A673 (cell line): ENCODE data around the gene PIANP. TPM values are rescaled to one million over a fixed set of nuclear protein-coding genes. Genes with fewer than 3 reads are reported as not detected.
"Not testable (repeated sequence)": the region's sequence is repeated elsewhere in the genome, so short reads cannot be mapped to it uniquely, and the experiment has no call there.

Experiments
- BruUV-seq: library from RNA; stranded (reverse); fragments of 400-500 nt; replicated peaks from 2 replicates; lab custom pipeline; 2021; lab: Mats Ljungman, UMichigan
- CTCF ChIA-PET: fragments of 300-600 bp; sonication (Branson Sonifier 250); formaldehyde crosslinking; loops from one replicate; lab custom pipeline; 2022; ENCODE audit warnings: antibody characterized with exemption; lab: Charles Lee
- POLR2A ChIA-PET: fragments of 300-600 bp; sonication (Branson Sonifier 250); formaldehyde crosslinking; loops from one replicate; lab custom pipeline; 2022; ENCODE audit warnings: antibody characterized with exemption; ENCODE audit not compliant: low non-redundant PET; lab: Charles Lee
- DNase-seq: peaks from one replicate; pipeline ENCODE4 v3.0.0-alpha.2; 2015; ENCODE audit warnings: low spot score
- H3K27ac ChIP-seq: fragments of 200-600 bp; sonication (generic); 2 replicates; pipeline ENCODE4 v1.5.1; 2016; ENCODE audit warnings: mixed run types, low read depth, mild to moderate bottlenecking, mixed read lengths, antibody characterized with exemption, low read length; ENCODE audit not compliant: poor library complexity, severe bottlenecking
- H3K27me3 ChIP-seq: fragments of 200-600 bp; sonication (generic); replicated peaks from 2 replicates; pipeline ENCODE4 v1.6.1; 2017; ENCODE audit warnings: mixed run types, low read depth, mild to moderate bottlenecking, mixed read lengths, antibody characterized with exemption, low read length; ENCODE audit not compliant: insufficient read depth, poor library complexity
- H3K36me3 ChIP-seq: fragments of 200-600 bp; sonication (generic); 2 replicates; pipeline ENCODE4 v1.6.1; 2016; ENCODE audit warnings: mixed run types, mild to moderate bottlenecking, mixed read lengths, antibody characterized with exemption, low read length; ENCODE audit not compliant: insufficient read depth, poor library complexity, severe bottlenecking
- H3K4me1 ChIP-seq: fragments of 200-600 bp; sonication (generic); 2 replicates; pipeline ENCODE4 v1.6.1; 2017; ENCODE audit warnings: mixed run types, mild to moderate bottlenecking, mixed read lengths, antibody characterized with exemption, low read length; ENCODE audit not compliant: insufficient read depth, poor library complexity, severe bottlenecking
- H3K4me3 ChIP-seq: fragments of 200-600 bp; sonication (generic); 2 replicates; pipeline ENCODE4 v1.5.1; 2016; ENCODE audit warnings: low read depth, mixed run types, mild to moderate bottlenecking, mixed read lengths, low read length; ENCODE audit not compliant: poor library complexity, severe bottlenecking
- H3K9me3 ChIP-seq: fragments of 200-600 bp; sonication (generic); 2 replicates; pipeline ENCODE4 v1.6.1; 2016; ENCODE audit warnings: mixed run types, low read depth, mild to moderate bottlenecking, mixed read lengths, antibody characterized with exemption, low read length; ENCODE audit not compliant: poor library complexity, severe bottlenecking
- EZH2 ChIP-seq: fragments of 200-600 bp; sonication (generic); IDR thresholded peaks from 2 replicates; pipeline ENCODE4 v1.6.1; 2017; ENCODE audit warnings: borderline replicate concordance, low read depth, mild to moderate bottlenecking, mixed read lengths, antibody characterized with exemption, low read length; ENCODE audit not compliant: poor library complexity, severe bottlenecking
- intact Hi-C: fragments of 100-400 bp; cut with micrococcal nuclease; formaldehyde crosslinking; loops from one replicate; pipeline ENCODE4 v1.10.0; 2022; ENCODE audit not compliant: unreplicated experiment
- total RNA-seq: library from RNA; stranded (reverse); gene quantifications from 2 replicates; pipeline ENCODE4 v1.2.3, GENCODE V29; 2021
- TF ChIP-seq, protein P1 (sequence below): fragments of 300-800, 200-600 bp; sonication (generic); conservative IDR thresholded peaks from 2 replicates; pipeline ENCODE4 v1.5.1; 2017; ENCODE audit warnings: low read depth, mild to moderate bottlenecking, antibody characterized with exemption, low read length, moderate library complexity, mixed read lengths

PIANP gene
- total RNA-seq, 1 experiment from 2014 or later, result 0.80 TPM

DNA sequence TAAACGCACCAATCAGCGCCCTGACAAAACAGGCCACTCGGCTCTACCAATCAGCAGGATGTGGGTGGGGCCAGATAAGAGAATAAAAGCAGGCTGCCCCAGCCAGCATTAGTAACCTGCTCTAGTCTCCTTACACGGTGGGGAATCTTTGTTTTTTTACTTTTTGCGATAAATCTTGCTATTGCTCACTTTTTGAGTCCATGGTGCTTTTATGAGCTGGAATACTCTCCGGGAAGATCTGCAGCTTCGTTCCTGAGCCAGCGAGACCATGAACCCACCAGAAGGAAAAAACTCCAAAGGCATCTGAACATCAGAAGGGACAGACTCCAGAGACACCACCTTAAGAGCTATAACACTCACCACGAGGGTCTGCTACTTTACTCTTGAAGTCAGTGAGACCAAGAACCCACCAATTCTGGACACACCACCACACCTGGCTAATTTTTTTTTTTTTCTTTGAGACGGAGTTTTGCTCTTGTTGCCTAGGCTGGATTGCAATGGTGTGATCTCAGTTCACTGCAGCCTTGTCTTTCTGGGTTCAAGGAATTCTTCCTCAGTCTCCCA lies 16.3 kb upstream of the PIANP start:
- no peak overlapping the region for H3K27ac ChIP-seq
- no peak for DNase-seq
- ChIA-PET POLR2A (interaction anchor here (0.6 kb wide), 1 partner anchor 106 kb away, joined by 3 read pairs; no protein-coding TSS in a partner anchor), CTCF (no interaction called here)
- no peaks in the 10 kb centered on the region for H3K9me3 ChIP-seq
- intact Hi-C loops, result no loop called here
- H3K4me3 ChIP-seq, result no peak overlapping the region
- no peaks in the 10 kb centered on the region for H3K4me1 ChIP-seq
- no peaks in the 10 kb centered on the region for H3K36me3 ChIP-seq
- no peaks in the 10 kb centered on the region for H3K27me3 ChIP-seq
- TSS peak; percentile 98 for BruUV-seq
- TF ChIP-seq EZH2, result no peak
- TF ChIP-seq, protein P1, sequence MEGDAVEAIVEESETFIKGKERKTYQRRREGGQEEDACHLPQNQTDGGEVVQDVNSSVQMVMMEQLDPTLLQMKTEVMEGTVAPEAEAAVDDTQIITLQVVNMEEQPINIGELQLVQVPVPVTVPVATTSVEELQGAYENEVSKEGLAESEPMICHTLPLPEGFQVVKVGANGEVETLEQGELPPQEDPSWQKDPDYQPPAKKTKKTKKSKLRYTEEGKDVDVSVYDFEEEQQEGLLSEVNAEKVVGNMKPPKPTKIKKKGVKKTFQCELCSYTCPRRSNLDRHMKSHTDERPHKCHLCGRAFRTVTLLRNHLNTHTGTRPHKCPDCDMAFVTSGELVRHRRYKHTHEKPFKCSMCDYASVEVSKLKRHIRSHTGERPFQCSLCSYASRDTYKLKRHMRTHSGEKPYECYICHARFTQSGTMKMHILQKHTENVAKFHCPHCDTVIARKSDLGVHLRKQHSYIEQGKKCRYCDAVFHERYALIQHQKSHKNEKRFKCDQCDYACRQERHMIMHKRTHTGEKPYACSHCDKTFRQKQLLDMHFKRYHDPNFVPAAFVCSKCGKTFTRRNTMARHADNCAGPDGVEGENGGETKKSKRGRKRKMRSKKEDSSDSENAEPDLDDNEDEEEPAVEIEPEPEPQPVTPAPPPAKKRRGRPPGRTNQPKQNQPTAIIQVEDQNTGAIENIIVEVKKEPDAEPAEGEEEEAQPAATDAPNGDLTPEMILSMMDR, result no peak

DNA sequence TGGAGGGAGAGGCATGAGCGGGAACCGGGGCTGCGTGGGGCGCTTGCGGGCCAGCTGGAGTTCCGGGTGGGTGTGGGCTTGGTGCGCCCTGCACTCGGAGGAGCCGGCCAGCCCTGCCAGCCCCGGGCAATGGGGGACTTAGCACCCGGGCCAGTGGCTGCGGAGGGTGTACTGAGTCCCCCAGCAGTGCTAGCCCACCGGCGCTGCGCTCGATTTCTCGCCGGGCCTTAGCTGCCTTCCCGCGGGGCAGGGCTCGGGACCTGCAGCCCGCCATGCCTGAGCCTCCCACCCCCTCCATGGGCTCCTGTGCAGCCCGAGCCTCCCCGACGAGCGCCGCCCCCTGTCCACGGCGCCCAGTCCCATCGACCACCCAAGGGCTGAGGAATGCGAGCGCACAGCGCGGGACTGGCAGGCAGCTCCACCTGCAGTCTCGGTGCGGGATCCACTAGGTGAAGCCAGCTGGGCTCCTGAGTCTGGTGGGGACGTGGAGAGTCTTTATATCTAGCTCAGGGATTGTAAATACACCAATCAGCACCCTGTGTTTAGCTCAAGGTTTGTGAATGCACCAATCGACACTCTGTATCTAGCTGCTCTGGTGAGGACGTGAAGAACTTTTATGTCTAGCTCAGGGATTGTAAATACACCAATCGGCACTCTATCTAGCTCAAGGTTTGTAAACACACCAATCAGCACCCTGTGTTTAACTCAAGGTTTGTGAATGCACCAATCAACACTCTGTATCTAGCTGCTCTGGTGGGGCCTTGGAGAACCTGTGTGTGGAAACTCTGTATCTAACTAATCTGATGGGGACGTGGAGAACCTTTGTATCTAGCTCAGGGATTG lies 15.6 kb upstream of the PIANP start:
- POLR2A ChIA-PET, BruUV-seq: not testable (repeated sequence)

DNA sequence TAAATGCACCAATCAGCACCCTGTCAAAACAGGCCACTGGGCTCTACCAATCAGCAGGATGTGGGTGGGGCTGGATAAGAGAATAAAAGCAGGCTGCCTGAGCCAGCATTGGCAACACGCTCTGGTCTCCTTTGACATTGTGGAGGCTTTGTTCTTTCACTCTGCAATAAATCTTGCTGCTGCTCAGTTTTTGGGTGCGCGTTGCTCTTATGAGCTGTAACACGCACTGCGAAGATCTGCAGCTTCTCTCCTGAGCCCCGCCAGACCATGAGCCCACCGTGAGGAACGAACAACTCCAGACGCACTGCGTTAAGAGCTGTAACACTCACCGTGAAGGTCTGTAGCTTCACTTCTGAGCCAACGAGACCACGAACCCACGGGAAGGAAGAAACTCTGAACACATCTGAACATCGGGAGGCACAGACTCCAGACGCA lies 8.4 kb upstream of the PIANP start:
- Histone ChIP-seq H3K4me1 (no peaks in the 10 kb centered on the region), H3K9me3 (no peaks in the 10 kb centered on the region), H3K4me3 (no peak overlapping the region), H3K27me3 (no peaks in the 10 kb centered on the region), H3K36me3 (no peaks in the 10 kb centered on the region), H3K27ac (no peak overlapping the region)
- intact Hi-C loops, result no loop called here
- ChIA-PET CTCF (no interaction called here), POLR2A (no interaction called here)
- TF ChIP-seq EZH2, result no peak
- TF ChIP-seq, protein P1, result no peak
- no peak for DNase-seq
- BruUV-seq, result no TSS peak

More for the DNA sequence above, 15.6 kb upstream of the PIANP start:
- intact Hi-C loops, H3K4me1 ChIP-seq, H3K4me3 ChIP-seq, H3K36me3 ChIP-seq, H3K27me3 ChIP-seq, DNase-seq, H3K9me3 ChIP-seq, H3K27ac ChIP-seq, CTCF ChIA-PET: not testable (repeated sequence)

DNA sequence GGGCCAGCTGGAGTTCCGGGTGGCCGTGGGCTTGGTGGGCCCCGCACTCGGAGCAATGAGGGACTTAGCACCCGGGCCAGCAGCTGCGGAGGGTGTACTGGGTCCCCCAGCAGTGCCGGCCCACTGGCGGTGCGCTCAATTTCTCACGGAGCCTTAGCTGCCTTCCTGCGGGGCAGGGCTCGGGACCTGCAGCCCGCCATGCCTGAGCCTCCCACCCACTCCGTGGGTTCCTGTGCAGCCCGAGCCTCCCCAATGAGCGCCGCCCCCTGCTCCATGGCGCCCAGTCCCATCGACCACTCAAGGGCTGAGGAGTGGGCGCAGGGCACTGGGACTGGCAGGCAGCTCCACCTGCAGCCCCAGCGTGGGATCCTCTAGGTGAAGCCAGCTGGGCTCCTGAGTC lies 7.7 kb upstream of the PIANP start:
- DNase-seq, BruUV-seq, H3K27me3 ChIP-seq, H3K4me3 ChIP-seq, intact Hi-C loops, POLR2A ChIA-PET, H3K9me3 ChIP-seq, H3K4me1 ChIP-seq, H3K27ac ChIP-seq, H3K36me3 ChIP-seq, CTCF ChIA-PET: not testable (repeated sequence)
